ENCODE measurements around the gene PPP2R3A. TPM values are rescaled to one million over a fixed set of nuclear protein-coding genes. Genes with fewer than 3 reads are reported as not detected.

The PPP2R3A gene
- total and polyA plus RNA-seq, 8 donors: 8.1 to 18.0 (median 14.1) TPM

DNA sequence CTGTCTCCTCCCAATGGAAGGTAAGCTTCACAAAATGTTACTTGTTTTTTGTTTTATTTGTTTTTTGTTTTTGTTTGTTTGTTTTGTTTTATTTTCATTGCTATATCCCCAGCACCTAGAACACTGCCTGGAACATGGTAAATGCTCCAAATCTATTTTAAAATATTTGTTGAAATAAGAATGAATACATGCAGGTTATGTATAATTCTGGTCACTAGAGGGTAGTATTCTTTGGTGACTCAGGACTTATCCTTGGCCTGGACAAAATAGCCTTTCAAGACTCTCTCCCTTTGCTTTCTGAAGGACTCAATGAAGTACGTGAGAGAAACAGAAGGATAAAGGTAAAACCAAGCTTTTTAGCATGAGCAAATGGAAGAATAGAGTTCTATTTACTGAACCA is 46.9 kb upstream of the PPP2R3A start:
- Histone ChIP-seq H3K36me3 (no peaks in the 10 kb centered on the region), H3K4me1 (no peaks in the 10 kb centered on the region), H3K27ac (no peak overlapping the region), H3K9me3 (no peaks in the 10 kb centered on the region), H3K27me3 (no peaks in the 10 kb centered on the region), H3K4me3 (no peak overlapping the region)
- intact Hi-C loops (cut with DNase I): loop anchor here in 1 of 2 donors (5.0 kb wide), 1 partner anchor 124 kb away; no protein-coding TSS in a partner anchor
- TF ChIP-seq, protein P1, sequence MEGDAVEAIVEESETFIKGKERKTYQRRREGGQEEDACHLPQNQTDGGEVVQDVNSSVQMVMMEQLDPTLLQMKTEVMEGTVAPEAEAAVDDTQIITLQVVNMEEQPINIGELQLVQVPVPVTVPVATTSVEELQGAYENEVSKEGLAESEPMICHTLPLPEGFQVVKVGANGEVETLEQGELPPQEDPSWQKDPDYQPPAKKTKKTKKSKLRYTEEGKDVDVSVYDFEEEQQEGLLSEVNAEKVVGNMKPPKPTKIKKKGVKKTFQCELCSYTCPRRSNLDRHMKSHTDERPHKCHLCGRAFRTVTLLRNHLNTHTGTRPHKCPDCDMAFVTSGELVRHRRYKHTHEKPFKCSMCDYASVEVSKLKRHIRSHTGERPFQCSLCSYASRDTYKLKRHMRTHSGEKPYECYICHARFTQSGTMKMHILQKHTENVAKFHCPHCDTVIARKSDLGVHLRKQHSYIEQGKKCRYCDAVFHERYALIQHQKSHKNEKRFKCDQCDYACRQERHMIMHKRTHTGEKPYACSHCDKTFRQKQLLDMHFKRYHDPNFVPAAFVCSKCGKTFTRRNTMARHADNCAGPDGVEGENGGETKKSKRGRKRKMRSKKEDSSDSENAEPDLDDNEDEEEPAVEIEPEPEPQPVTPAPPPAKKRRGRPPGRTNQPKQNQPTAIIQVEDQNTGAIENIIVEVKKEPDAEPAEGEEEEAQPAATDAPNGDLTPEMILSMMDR (IDR thresholded peaks at IDR 0.05): peak in 1 of 2 donors; percentile 40
- no peak for DNase-seq
- peak; percentile 75 for ATAC-seq

DNA sequence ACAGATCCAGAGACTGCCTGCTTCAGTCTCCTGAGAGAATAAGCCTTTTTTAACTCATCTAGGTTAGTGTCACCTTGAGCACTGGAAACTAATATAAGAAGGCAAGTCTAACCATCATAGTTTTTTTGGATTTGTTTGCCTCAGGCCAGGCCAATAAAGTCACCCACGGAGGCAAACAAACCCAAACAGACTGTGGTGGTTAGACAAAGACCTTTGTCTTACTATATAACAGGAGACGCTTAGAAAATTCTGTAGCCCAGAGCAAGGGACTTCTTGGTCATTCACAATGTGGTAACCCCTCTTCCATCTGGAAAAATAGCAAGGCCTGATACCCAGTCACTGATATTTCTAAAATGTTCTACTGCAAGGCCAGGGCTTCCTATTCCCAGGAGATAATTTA is 45.3 kb upstream of the PPP2R3A start:
- Histone ChIP-seq H3K9me3 (no peaks in the 10 kb centered on the region), H3K27ac (no peak overlapping the region), H3K36me3 (no peaks in the 10 kb centered on the region), H3K27me3 (no peaks in the 10 kb centered on the region), H3K4me1 (no peaks in the 10 kb centered on the region), H3K4me3 (no peak overlapping the region)
- TF ChIP-seq, protein P1 (IDR thresholded peaks at IDR 0.05): no peak
- ATAC-seq (no peak), DNase-seq (no peak)
- intact Hi-C loops (cut with DNase I): no loop called here

DNA sequence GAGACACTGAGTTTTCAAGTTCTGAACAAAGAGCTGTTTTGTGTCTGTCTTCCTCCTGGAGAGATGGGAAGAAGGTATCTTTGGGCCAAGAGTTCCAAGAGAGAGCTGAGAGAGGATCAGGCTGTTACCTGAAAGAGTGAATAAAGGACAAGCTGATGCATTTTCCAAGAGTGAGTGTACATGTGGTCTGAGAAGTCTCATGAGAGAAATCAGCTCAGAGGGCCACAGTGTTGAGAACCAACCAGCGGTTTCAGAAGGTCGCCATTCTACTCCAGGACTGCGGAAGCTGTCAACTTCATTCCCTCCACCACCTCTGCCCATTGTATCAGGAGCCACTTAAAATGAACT is 42.7 kb upstream of the PPP2R3A start:
- no peaks in the 10 kb centered on the region for H3K36me3 ChIP-seq
- DNase-seq: no peak
- ATAC-seq: no peak
- no peak overlapping the region for H3K27ac ChIP-seq
- intact Hi-C loops (cut with DNase I): no loop called here
- H3K27me3 ChIP-seq: no peaks in the 10 kb centered on the region
- no peaks in the 10 kb centered on the region for H3K4me1 ChIP-seq
- TF ChIP-seq, protein P1 (IDR thresholded peaks at IDR 0.05): no peak
- H3K4me3 ChIP-seq: no peak overlapping the region
- no peaks in the 10 kb centered on the region for H3K9me3 ChIP-seq

DNA sequence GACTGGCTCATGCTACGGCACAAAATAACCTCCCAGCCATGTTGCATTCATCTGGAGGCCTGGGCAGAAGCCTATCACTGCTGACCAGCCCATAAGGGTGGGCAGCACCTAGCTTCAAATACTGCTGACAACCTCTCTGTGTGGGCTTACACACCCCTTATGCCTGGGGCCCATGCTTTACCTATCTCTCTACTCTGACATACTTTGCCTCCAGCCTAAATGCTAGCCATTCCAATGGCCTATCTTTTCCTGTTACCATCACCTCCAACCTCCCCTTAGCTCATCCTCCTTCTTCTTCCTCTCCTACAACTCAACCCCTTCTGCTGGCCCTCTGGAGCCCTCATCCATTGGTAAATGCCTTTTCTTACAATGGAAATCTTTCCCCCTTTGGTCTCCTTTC is 41.0 kb upstream of the PPP2R3A start:
- no peaks in the 10 kb centered on the region for H3K9me3 ChIP-seq
- H3K36me3 ChIP-seq: no peaks in the 10 kb centered on the region
- DNase-seq: no peak
- H3K4me1 ChIP-seq: no peaks in the 10 kb centered on the region
- TF ChIP-seq, protein P1 (IDR thresholded peaks at IDR 0.05): no peak
- no peak overlapping the region for H3K4me3 ChIP-seq
- H3K27ac ChIP-seq: no peak overlapping the region
- intact Hi-C loops (cut with DNase I): no loop called here
- no peak for ATAC-seq
- no peaks in the 10 kb centered on the region for H3K27me3 ChIP-seq

DNA sequence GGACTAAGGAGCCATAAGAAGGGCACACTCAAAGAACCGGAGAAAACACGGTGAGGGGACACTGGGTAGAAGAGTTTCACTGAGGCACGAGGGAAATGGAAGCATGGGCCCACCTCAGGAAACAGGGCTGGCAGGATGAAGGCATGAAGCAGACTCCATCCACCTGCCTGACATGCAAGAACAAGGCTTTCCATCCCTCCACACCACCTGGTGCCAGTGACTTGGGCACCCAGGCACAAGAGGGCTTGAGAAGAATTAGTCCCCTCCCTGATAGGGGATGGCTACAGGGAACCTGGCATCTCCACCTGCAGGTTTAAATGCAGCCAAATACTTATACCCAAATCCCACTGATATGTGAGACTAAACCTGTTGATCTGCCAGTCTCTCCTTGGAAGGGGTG is 38.9 kb upstream of the PPP2R3A start:
- no peak overlapping the region for H3K4me3 ChIP-seq
- no peak overlapping the region for H3K27ac ChIP-seq
- intact Hi-C loops (cut with DNase I): no loop called here
- no peak for DNase-seq
- no peaks in the 10 kb centered on the region for H3K36me3 ChIP-seq
- no peaks in the 10 kb centered on the region for H3K4me1 ChIP-seq
- H3K27me3 ChIP-seq: no peaks in the 10 kb centered on the region
- no peaks in the 10 kb centered on the region for H3K9me3 ChIP-seq
- TF ChIP-seq, protein P1 (IDR thresholded peaks at IDR 0.05): no peak
- ATAC-seq: no peak

Data from left lung (tissue), 10 donors.